Esophagus squamous epithelium (tissue), 5 donors: ENCODE data around the gene NFKBIZ. TPM values are rescaled to one million over a fixed set of nuclear protein-coding genes. Genes with fewer than 3 reads are reported as not detected.

Experiments
- DNase-seq: peaks from one replicate; lab custom pipeline; 2025; lab: John Stamatoyannopoulos, UW
- H3K27ac ChIP-seq, 4 donors: fragments of 200-600 bp; sonication (generic); one replicate each; pipeline ENCODE4 v1.5.1; 2016 to 2019; ENCODE audit warnings: mild to moderate bottlenecking in 1 of 4
- H3K27me3 ChIP-seq, 4 donors: fragments of 200-600 bp; sonication (generic); 1 replicate in 3 of 4; 2 replicates in 1 of 4; pipeline versions ENCODE4 v1.5.1 to v1.6.0; 2017 to 2021; ENCODE audit warnings: antibody characterized with exemption in 1 of 4
- H3K36me3 ChIP-seq, 3 donors: fragments of 200-600 bp; sonication (generic); one replicate each; pipeline ENCODE4 v1.5.1; 2016 to 2019
- H3K4me1 ChIP-seq, 3 donors: fragments of 200-600 bp; sonication (generic); one replicate each; pipeline ENCODE4 v1.5.1; 2017 to 2019
- H3K4me3 ChIP-seq, 4 donors: fragments of 200-600 bp; sonication (generic); 1 replicate in 3 of 4; 2 replicates in 1 of 4; pipeline ENCODE4 v1.5.1; 2016 to 2019; ENCODE audit warnings: mild to moderate bottlenecking in 2 of 4, moderate library complexity in 1 of 4
- H3K9me3 ChIP-seq, 3 donors: fragments of 200-600 bp; sonication (generic); one replicate each; pipeline ENCODE4 v1.5.1; 2016 to 2019
- POLR2A ChIP-seq, 4 donors: fragments of 450-650 bp; IDR thresholded peaks; one replicate each; pipeline ENCODE4 v1.6.1; 2017; ENCODE audit warnings: antibody characterized with exemption in 4 of 4, mild to moderate bottlenecking in 4 of 4, moderate library complexity in 3 of 4
- WGBS, 2 donors: methylation state at CpG; one replicate each; pipeline ENCODE4 v1.1.5; 2018; 5-methylcytosine and 5-hydroxymethylcytosine counted together
- intact Hi-C: fragments of 100-400 bp; cut with DNase I; formaldehyde crosslinking; loops from one replicate; pipeline ENCODE4 v1.15.0; 2022
- total RNA-seq, 4 donors: library from RNA; depleted of rRNA; stranded (reverse); fragments of >200 nt; gene quantifications; one replicate each; pipeline ENCODE4 v1.1.0, GENCODE V29; 2016
- TF ChIP-seq, protein P1 (sequence below), 6 experiments: fragments of 450-650 bp in 4 of 6; fragments of 200-600 bp in 2 of 6; sonication (generic) in 2 of 6; IDR thresholded peaks; one replicate each; pipeline ENCODE4 v1.5.1; 2016 to 2019; ENCODE audit warnings: antibody characterized with exemption in 6 of 6, mild to moderate bottlenecking in 4 of 6, moderate library complexity in 4 of 6
- donor health status: DM: yes; HTN: yes; CAD: no.

The NFKBIZ gene
- total RNA-seq, 4 donors from 2014 or later = 19.2 to 108 (median 35.4) TPM

DNA sequence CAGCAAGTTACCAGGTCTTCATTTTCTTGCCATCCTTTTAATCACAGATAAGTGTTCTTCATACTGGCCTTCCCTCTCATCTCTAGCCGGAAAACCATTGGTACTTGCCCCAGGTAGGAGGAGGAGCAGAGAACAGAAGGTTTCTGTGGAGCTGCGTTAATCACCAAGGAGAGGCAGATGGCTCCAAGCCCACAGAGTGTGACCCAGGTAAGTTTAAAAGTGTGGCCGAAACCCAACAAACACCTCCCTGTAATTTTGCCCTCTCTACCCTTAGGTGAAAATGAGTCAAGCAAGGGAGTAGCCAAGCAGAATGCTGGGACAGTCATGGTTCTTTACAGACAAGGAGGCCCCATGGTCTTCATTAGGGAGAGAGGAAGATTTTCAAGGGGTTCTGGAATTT is 37.3 kb downstream of the NFKBIZ start:
- Histone ChIP-seq H3K36me3 (no peaks in the 10 kb centered on the region), H3K9me3 (no peaks in the 10 kb centered on the region), H3K27ac (peak overlapping the region in 2 of 4 donors; percentile 51 to 68), H3K4me3 (no peak overlapping the region), H3K27me3 (no peaks in the 10 kb centered on the region), H3K4me1 (peaks cover 0 to 28% (median 10%) of the 10 kb centered on the region in 3 donors)
- DNase-seq = no peak
- no peak for TF ChIP-seq POLR2A (IDR thresholded peaks at IDR 0.05)
- TF ChIP-seq, protein P1, sequence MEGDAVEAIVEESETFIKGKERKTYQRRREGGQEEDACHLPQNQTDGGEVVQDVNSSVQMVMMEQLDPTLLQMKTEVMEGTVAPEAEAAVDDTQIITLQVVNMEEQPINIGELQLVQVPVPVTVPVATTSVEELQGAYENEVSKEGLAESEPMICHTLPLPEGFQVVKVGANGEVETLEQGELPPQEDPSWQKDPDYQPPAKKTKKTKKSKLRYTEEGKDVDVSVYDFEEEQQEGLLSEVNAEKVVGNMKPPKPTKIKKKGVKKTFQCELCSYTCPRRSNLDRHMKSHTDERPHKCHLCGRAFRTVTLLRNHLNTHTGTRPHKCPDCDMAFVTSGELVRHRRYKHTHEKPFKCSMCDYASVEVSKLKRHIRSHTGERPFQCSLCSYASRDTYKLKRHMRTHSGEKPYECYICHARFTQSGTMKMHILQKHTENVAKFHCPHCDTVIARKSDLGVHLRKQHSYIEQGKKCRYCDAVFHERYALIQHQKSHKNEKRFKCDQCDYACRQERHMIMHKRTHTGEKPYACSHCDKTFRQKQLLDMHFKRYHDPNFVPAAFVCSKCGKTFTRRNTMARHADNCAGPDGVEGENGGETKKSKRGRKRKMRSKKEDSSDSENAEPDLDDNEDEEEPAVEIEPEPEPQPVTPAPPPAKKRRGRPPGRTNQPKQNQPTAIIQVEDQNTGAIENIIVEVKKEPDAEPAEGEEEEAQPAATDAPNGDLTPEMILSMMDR (IDR thresholded peaks at IDR 0.05) = no peak
- 45 to 51% methylated on average over 2 to 3 of the region's 3 CpGs for WGBS, 2 donors
- intact Hi-C loops = no loop called here

DNA sequence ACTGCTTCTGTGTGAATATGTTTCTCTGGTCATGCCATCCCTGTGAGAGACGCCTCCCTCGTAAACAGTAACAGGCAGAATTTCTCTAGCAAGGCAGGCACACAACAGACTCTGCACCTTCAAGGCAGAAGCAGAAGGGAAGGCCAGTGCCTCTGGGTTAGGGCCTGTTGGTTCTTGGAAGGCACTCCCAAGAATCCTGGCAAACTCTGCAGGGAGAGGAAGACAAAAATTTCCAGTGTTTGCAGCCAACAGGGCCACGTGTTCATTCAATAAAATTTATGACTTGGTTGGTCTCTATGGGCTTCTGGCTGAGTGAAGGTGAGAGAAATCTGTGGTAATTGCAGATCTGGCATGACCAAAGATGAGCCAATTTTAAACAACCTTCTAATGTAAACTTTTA is 39.3 kb downstream of the NFKBIZ start:
- DNase-seq = no peak
- Histone ChIP-seq H3K4me3 (no peak overlapping the region), H3K9me3 (no peaks in the 10 kb centered on the region), H3K27ac (peak overlapping the region in 2 of 4 donors; percentile 16 to 43), H3K36me3 (no peaks in the 10 kb centered on the region), H3K27me3 (no peaks in the 10 kb centered on the region), H3K4me1 (peaks cover 0 to 28% (median 10%) of the 10 kb centered on the region in 3 donors)
- intact Hi-C loops = no loop called here
- TF ChIP-seq, protein P1 (IDR thresholded peaks at IDR 0.05) = no peak
- TF ChIP-seq POLR2A (IDR thresholded peaks at IDR 0.05) = no peak
- WGBS, 2 donors = 35 to 40% methylated on average over 2 to 3 of the region's 3 CpGs

DNA sequence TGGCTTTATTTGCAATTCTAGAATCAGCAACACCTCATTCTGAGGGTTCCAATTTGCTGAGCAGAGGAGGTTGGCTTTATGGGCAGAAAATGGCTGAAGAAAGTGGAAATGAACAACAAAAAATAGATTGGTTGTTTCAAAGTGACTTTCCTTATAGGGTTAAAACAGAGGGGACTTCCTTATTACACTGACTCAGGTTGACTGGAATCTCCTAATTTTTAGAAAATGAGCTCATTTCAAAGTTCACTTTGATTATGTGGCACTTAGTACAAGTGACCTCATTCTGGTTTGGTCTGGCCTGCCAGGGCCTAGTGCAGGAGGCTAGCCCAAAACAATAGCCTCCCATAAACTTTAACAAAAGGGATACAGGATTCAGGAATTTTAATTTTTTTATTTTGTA is 41.4 kb downstream of the NFKBIZ start:
- no peaks in the 10 kb centered on the region for H3K27me3 ChIP-seq
- H3K4me3 ChIP-seq = no peak overlapping the region
- H3K4me1 ChIP-seq = peaks cover 0 to 28% (median 10%) of the 10 kb centered on the region in 3 donors
- no peaks in the 10 kb centered on the region for H3K36me3 ChIP-seq
- H3K27ac ChIP-seq = no peak overlapping the region
- no peaks in the 10 kb centered on the region for H3K9me3 ChIP-seq
- intact Hi-C loops = no loop called here
- DNase-seq = no peak
- TF ChIP-seq POLR2A (IDR thresholded peaks at IDR 0.05) = no peak
- TF ChIP-seq, protein P1 (IDR thresholded peaks at IDR 0.05) = no peak

DNA sequence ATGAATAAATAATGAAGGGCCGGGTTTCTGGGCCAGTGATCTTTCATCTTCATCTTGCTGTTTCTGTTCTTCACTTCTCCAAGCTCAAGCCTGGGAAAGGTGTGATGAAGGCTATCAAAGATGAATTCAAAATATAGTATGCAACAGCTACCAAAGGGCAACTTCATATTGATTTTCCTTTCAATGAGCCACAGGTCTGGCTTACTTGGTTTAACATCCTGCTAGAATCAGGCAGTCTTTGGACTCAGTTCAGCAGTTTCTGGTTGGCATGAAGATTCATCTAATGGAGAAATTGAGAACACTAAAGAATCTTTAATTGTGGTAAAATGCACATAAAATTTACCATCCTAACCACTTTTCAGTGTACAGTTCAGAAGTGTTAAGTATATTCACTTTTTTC is 43.3 kb downstream of the NFKBIZ start:
- H3K27me3 ChIP-seq = no peaks in the 10 kb centered on the region
- H3K4me1 ChIP-seq = peaks cover 0 to 16% (median 8%) of the 10 kb centered on the region in 3 donors
- no peak overlapping the region for H3K27ac ChIP-seq
- H3K4me3 ChIP-seq = no peak overlapping the region
- no peaks in the 10 kb centered on the region for H3K36me3 ChIP-seq
- intact Hi-C loops = no loop called here
- no peak for TF ChIP-seq POLR2A (IDR thresholded peaks at IDR 0.05)
- TF ChIP-seq, protein P1 (IDR thresholded peaks at IDR 0.05) = no peak
- no peaks in the 10 kb centered on the region for H3K9me3 ChIP-seq
- no peak for DNase-seq
- WGBS, 2 donors = 75 to 91% methylated on average over 1 of the region's 1 CpG

DNA sequence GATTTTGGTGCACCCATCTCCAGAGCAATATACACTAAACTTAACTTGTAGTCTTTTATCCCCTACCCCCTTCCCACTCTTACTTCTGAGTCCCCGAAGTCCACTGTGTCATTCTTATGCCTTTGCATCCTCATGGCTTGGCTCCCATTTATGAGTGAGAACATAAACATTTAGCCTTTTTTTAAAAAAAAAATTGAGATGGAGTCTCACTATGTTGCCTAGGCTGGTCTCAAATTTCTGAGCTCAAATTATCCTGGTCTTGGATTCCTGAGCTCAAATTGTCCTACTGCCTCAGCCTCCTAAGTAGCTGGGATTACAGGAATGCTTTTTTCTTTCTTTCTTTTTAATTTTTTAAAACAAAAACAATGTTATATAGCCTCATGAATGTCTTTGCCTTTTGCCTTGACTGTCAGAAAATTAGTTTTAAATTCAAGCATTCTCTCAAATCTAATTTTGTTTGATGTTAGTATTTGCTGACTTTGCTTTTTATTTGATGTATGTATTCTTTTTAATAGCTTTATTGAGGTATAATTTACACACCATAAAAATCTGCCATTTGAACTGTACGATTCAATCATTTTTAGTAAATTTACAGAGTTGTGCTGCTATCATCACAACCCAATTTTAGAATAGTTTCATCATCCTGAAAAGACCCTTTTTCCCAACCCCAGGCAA is 46.9 kb downstream of the NFKBIZ start:
- no peak overlapping the region for H3K27ac ChIP-seq
- 85 to 96% methylated on average over 2 of the region's 2 CpGs for WGBS, 2 donors
- no peaks in the 10 kb centered on the region for H3K9me3 ChIP-seq
- H3K27me3 ChIP-seq = no peaks in the 10 kb centered on the region
- H3K4me3 ChIP-seq = no peak overlapping the region
- intact Hi-C loops = no loop called here
- H3K36me3 ChIP-seq = no peaks in the 10 kb centered on the region
- no peak for DNase-seq
- no peaks in the 10 kb centered on the region for H3K4me1 ChIP-seq
- TF ChIP-seq, protein P1 (IDR thresholded peaks at IDR 0.05) = no peak
- no peak for TF ChIP-seq POLR2A (IDR thresholded peaks at IDR 0.05)
